Measurements from ENCODE around the gene DEPDC4.
"Not testable (repeated sequence)": the region's sequence is repeated elsewhere in the genome, so short reads cannot be mapped to it uniquely, and the experiment has no call there.

DEPDC4 gene

GRCh38 chr12:100266835-100267602 lies at the start of gene DEPDC4, which contains the start of gene SCYL2:
TSS of gene DEPDC4 (minus strand) at chr12:100267079. CDS start at chr12:100267076, 3 bp downstream.
TSS of gene SCYL2 (plus strand) at chr12:100267177. CDS start at chr12:100282971, 15,794 bp downstream.
- peak; percentile 89 for DNase-seq

GRCh38 chr12:100311317-100311716 lies 44.4 kb upstream of the DEPDC4 start:
- no peak for DNase-seq

GRCh38 chr12:100308138-100308537 lies 41.3 kb upstream of the DEPDC4 start:
- not testable (repeated sequence) for DNase-seq

- not testable (repeated sequence) for DNase-seq
Measured at GRCh38 chr12:100304334-100304733, 37.5 kb upstream of the DEPDC4 start.

- DNase-seq: no peak
Measured at GRCh38 chr12:100303831-100304230, 37.0 kb upstream of the DEPDC4 start.

GRCh38 chr12:100302081-100302480 lies 35.2 kb upstream of the DEPDC4 start:
- no peak for DNase-seq

- DNase-seq: no peak
Measured at GRCh38 chr12:100295764-100296555, 29.1 kb upstream of the DEPDC4 start.

DNA sequence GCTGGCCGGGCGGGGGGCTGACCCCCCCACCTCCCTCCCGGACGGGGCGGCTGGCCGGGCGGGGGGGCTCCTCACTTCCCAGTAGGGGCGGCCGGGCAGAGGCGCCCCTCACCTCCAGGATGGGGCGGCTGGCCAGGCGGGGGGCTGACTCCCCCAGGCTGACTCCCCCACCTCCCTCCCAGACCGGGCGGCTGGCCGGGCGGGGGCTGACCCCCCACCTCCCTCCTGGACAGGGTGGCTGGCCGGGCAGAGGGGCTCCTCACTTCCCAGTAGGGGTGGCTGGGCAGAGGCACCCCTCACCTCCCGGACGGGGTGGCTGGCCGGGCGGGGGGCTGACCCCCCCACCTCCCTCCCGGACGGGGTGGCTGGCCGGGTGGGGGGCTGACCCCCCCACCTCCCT lies 27.5 kb upstream of the DEPDC4 start:
- not testable (repeated sequence) for DNase-seq

DNA sequence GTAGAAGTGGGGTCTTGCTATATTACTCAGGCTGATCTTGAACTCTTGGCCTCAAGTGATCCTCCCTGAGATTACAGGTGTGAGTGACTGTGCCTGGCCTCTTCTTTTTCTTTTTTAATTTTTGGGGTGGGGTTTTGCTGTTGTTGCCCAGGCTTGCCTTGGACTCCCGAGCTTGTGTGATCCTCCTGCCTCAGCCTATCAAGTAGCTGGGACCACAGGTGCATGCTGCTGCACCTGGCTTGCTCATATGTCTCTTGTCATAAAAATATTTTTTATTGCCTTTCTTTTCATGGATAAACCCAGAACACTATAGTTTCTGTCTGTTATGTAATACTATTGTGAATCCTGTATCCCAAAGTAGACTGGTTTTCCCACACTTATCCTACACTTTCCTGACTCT lies 26.1 kb upstream of the DEPDC4 start:
- no peak for DNase-seq

DNA sequence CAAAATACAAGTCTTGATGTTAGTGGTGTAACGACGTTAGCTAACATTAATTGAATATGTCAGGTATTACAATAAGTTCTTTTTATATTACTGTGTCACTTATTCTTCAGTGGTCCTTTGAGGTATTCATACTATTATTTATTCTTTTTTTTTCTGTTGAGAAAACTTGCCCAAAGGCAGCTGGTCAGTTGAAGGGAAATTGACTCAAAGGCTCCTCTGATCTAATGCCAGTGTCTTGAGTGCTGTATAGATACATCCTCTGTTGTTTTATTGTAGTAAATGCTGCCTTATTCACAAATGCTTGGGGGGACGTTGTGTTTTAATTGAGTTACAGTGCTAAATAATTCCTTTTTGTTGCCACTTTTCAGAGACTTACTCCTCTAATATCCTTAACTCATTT lies 23.1 kb upstream of the DEPDC4 start:
- DNase-seq: no peak

DNA sequence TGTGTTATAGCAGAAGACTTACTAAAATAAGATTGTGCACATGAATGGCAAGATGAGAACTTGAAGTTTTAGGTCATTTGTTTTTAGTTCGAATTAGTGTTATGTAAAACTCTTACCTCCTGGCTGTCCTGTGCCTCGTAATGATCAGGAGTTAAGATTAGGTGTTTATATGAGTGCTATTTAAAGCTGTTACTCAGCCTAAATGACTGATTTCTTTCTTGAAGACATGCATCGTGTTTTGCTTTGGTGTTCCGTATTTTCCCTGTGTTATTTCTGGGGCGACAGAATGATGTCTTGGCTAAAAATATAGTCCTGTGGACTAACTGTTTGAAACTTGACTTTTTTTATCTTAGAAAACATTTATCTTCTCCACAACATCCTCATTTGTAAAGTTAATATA lies 22.2 kb upstream of the DEPDC4 start:
- no peak for DNase-seq

- DNase-seq: not testable (repeated sequence)
Measured at GRCh38 chr12:100284556-100284955, 17.7 kb upstream of the DEPDC4 start.

DNA sequence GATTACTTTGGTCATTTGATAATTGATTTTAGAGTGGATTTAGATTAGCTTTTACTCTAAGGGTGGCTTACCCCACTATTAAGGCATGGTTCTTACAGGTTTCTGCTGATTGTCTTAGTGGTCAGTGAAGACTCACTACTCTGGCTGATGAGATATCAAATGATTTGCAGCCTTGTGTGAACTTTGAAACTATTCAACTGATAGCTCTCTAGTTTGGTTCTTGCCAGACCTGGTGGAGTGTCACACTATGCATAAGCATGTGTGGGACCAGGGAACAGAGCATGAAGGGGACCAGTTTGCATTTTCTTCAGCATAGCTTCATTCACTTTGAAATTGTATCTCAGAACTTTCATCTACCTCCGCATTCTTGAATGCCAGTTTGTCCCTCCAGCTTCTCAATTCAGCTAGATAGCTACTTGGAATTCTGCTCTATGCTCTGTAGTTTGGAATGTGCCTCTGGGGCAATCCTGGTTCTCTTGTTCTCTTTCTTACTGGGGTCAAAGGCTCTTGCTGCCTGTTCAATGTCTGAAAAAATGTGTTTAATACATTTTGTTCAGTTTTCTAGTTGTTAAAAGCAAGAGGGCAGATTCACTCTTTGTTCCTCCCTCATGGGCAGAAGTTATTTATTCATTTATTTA lies 12.8 kb upstream of the DEPDC4 start:
- no peak for DNase-seq

DNA sequence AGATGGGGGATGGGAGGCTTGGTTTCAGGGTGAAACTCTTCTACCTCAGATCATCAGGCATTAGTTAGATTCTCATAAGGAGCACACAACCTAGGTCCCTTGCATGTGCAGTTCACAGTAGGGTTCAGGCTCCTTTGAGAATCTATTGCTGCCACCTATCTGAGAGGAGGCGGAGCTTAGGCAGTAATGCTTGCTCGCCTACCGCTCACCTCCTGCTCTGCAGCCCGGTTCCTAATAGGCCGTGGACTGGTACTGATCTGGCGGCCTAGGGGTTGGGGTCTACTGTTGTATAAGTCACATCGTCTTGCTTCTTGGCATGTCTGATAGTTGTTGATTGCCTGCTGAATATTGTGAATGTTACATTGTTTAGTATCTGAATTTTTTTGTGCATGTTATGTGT lies 12.3 kb upstream of the DEPDC4 start:
- no peak for DNase-seq

GRCh38 chr12:100274291-100274690 lies 7.4 kb upstream of the DEPDC4 start:
- no peak for DNase-seq

DNA sequence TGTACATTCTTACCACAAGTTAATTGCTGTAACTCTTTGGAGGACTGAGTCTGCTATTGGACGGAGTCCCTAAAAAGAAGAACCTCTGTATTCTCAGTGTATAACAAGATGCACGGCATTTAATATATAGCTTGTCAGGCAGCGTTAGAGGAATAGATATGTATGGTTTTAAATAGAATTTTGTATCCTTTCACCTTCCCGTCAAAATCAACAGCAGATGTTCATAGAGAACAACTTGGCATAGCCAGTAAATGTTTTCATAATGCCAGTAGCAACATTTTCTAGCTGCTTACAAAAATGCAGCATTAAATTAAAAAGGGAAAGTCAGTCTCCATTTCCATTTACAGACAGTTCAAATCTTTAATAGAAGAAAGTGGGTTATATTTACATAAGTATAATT lies 6.9 kb upstream of the DEPDC4 start:
- no peak for DNase-seq

- no peak for DNase-seq
Measured at GRCh38 chr12:100268835-100269564, 2.1 kb upstream of the DEPDC4 start.

- peak; percentile 56 for DNase-seq
Measured at GRCh38 chr12:100267603-100268281, 863 bp upstream of the DEPDC4 start.

DNA sequence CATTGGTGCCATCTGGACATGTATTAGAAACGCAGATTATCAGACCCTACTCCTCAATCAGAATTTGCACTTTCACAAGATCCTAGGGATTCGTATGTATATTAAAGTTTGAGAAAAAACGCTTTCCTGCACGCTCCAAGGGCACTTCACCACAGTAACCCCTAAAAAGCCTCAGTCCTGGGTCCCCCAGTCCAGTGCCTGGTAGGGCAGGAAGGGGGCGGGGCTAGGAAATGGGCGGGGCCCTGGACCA lies 369 bp downstream of the DEPDC4 start:
- DNase-seq: no peak

GRCh38 chr12:100265732-100266584 lies 921 bp downstream of the DEPDC4 start:
- DNase-seq: no peak

DNA sequence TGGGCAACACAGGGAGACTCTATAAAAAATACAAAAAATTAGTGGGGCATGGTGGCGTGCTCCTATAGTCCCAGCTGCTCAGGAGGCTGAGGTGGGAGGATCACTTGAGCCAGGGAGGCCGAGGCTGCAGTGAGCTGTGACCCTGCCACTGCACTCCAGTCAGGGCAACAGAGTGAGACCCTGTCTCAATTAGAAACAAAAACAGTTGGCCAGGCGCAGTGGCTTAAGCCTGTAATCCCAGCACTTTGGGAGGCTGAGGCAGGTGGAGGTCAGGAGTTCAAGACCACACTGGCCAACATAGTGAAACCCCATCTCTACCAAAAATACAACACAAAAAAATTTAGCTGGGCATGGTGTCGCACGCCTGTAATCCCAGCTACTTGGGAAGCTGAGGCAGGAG lies 1.8 kb downstream of the DEPDC4 start:
- not testable (repeated sequence) for DNase-seq

DNA sequence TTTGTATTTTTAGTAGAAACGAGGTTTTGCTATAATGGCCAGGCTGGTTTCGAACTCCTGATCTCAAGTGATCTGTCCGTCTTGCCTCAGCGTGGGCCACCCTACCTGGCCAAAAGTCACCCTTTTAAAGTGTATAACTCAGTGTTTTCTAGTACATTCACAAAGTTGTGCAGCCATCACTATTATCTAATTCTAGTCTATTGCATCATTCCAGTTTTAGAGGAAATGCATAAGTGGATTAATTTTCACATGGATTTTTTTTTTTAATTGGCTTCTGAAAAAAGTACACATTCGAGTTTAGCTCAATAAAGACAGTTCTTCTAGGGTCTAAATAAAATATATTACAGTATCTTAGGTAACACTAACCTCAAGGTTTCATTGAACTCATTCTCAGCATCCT lies 3.7 kb downstream of the DEPDC4 start:
- DNase-seq: no peak
